VCaP (cell line): Measurements from ENCODE around the gene KIF12.

Source experiments
- H3K27ac ChIP-seq: fragments of 450-650 bp; 2 replicates; pipeline ENCODE4 v1.5.1; 2017
- CTCF ChIP-seq: fragments of 450-650 bp; conservative IDR thresholded peaks from 2 replicates; pipeline ENCODE4 v1.5.1; 2017; ENCODE audit warnings: mild to moderate bottlenecking, moderate library complexity

The KIF12 gene

GRCh38 chr9:114061292-114061691 is 37.8 kb downstream of the KIF12 start:
- no peak overlapping the region for H3K27ac ChIP-seq
- no peak for TF ChIP-seq CTCF

- TF ChIP-seq CTCF: no peak
- no peak overlapping the region for H3K27ac ChIP-seq
Observed at GRCh38 chr9:114060711-114061110, 38.4 kb downstream of the KIF12 start.

DNA sequence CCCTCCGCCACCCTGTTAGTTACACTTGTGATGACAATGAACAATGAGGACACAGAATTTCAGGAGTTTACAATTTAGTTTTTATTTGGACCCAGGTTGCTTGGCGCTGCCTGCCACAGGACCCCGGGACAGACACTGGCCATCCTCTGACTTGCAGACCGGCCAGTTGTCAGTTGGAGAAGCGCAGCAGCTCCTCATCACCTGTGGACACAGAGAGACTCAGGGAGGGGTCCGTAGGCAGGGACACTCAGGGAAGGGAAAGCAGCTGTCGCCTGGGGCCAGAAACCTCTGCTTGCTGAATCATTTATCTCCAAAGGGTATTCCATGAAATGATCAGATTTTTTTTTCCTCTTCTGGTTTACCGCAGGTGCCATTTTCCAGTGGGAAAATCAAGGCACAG is 39.0 kb downstream of the KIF12 start:
- no peak for TF ChIP-seq CTCF
- no peak overlapping the region for H3K27ac ChIP-seq

DNA sequence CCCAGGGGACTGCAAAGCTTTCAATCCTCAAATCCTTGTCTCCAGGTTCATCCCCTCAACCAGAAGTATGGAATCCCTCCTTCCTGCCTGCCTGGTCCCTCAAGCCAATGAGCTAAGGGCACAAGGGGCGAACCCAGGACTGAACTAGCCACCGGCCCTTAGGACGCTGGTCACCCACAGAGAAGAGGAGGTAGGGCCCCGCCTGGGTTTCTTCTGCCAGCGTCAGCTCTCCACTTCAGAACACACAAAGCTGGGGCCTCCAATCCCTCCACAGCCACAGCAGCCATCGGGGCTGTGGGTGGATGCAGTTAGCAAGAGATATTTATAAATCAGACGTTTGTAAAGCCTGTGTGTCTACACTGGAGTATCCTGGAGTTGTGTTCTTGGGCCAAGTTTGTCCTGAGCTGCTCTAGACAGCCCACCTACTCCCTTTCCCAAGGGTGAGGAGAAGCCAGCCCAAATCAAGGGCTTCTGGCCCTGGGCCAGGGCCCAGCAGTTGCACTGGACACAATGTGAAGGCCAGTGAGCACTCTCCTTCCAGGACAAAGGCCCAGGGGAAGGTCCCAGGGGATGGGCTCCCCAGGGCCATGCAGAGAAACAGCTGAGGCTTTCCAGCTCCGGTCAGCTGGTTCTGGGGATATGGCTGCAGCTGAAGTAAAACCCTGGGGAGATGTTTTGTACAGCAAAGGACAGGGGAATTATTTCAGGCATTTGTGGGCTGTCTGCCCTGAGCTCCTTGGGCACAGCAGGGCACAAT is 39.9 kb downstream of the KIF12 start:
- no peak for TF ChIP-seq CTCF
- H3K27ac ChIP-seq: no peak overlapping the region

DNA sequence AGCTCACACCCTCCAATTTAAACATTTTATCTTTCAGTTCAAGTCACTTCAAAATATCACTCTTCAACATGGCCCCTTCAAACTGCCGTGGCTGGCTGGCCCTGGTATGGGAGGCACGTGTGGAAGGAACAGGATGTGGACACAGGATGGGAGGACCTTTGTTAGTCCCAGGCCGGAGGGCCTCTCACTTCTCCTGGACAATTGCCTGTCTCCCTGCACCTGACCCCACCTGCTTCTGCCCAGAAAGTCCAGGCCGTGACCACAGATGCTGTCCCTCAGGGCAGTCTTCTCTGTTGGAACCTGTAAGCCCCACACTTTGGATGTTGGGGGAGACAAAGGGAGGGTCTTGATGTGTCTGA is 40.4 kb downstream of the KIF12 start:
- no peak overlapping the region for H3K27ac ChIP-seq
- no peak for TF ChIP-seq CTCF

- H3K27ac ChIP-seq: no peak overlapping the region
- TF ChIP-seq CTCF: no peak
Observed at GRCh38 chr9:114057161-114057885, 41.8 kb downstream of the KIF12 start.

DNA sequence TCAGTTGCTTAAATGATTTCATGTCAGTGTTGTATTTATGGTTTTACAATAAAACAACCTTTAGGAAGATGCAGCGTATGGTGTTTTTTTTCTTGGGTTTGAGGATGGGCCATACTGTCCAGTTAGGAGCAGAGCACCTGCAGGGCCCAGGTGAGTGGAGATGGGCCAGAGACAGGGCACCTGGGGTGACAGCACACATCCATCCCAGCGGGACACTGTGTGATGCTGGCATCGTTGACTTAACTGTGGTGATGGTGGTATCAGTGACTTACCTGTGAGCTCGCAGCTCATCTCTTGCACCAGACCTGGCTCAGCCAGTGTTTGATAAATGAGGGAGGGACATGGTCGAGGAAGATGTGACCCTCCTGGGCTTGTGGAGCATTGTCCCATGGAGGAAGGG is 42.6 kb downstream of the KIF12 start:
- TF ChIP-seq CTCF: no peak
- no peak overlapping the region for H3K27ac ChIP-seq
